HG02798 (cell line): ENCODE results near the gene METTL21C.

Experiments used
- ATAC-seq: cut with Tn5 transposase; IDR thresholded peaks from one replicate; pipeline ENCODE4 v1.9.1; 2021; ENCODE audit warnings: mild to moderate bottlenecking; ENCODE audit not compliant: unreplicated experiment, poor library complexity

The METTL21C gene

DNA sequence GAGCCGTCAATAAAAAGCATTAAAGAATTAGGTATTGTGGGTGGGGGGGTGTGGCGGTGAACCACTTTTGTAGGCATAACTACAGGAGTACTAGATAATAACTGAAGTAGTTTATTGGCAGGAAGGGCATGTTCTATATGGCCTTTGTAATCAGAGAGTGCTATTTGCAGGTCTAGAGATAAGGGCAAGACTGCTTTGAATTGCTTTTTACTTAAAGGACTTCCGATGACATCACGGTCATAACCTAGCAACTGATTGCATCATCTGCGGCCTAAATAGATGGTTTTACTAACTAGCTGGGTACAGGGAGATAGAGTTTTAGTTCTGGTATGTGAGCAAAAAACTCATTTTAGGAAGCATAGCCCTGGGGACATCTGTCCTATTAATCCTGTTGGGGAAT lies 24.7 kb downstream of the METTL21C start:
- no peak for ATAC-seq

DNA sequence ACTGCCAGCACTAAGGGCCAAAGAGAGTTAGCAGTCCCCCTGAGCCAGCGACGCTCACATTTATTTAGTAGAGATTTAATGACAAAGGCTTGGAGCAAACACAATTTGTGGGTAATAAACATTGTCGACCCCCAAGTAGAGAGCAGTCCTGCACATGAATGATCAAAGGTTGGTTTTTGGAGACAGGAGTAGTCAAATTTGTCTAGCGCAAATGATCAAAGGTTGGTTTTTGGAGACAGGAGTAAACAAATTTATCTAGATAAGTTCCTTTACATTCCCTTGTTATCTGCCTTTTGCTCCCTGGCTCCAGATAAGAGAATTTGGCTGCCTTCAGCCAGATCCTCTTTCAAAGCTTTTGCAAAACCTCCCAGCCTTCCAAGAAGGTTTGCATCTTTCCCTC lies 26.9 kb downstream of the METTL21C start:
- ATAC-seq: no peak

DNA sequence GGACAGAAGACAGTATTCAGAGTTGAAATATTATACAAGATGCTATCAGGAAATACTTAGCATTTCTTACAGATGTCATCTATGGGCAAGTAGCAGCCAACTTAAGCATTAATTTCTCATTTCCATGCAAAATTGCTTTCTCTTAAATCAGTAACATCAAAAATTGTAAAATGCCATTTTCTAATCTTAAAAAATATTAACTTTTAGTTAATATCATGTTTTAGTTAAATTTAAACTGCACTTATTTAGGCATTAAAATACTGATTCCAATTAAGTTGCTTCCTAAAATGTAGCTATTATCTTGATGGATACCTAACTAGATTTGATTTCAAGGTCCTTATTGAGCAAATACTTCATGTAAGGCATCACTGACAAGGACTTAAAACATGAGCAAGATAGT lies 27.8 kb downstream of the METTL21C start:
- ATAC-seq: no peak

GRCh38 chr13:102659168-102659713 lies 35.6 kb downstream of the METTL21C start:
- no peak for ATAC-seq

GRCh38 chr13:102658660-102659059 lies 36.2 kb downstream of the METTL21C start:
- no peak for ATAC-seq

DNA sequence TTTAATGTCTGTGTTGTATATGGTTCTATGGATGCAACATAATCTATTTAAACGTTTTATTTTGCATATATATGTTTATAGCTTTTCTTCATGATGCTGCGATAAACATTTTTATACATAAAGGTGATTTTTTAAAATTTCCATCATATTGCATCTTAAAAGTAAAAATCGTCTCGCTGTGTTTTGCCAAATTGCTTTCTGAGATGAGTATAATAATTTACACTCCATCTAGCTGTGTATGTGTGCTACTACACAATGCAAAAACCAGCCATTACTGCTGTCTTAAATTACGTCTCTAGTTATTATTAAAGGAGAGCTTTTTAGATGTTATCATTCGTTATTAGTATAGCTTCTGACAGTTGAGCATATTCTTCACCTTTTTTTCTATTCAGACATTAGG lies 37.2 kb downstream of the METTL21C start:
- no peak for ATAC-seq

- no peak for ATAC-seq
Measured at GRCh38 chr13:102654756-102655155, 40.1 kb downstream of the METTL21C start.

GRCh38 chr13:102651892-102652291 lies 43.0 kb downstream of the METTL21C start:
- ATAC-seq: no peak

- ATAC-seq: no peak
Measured at GRCh38 chr13:102651392-102651791, 43.5 kb downstream of the METTL21C start.

DNA sequence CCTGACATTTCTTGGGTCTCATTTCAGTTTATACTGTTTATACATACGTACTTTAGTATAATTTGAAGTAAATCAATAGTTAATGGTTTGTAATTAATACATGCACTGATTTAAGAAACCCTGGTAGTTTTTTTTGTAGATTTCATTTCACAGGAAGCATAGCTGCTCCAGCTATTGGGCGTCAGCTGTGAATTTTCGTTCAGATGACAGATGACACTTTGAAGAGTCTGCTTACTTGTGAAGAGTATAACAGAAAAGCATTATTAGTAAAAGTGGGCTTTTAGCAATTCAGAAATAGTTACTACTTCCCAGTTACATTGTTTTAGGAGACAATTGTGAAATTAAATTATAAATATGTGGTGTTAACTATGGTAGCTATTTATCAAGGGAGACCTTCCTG lies 44.4 kb downstream of the METTL21C start:
- no peak for ATAC-seq

- ATAC-seq: no peak
Measured at GRCh38 chr13:102648046-102648445, 46.8 kb downstream of the METTL21C start.

- no peak for ATAC-seq
Measured at GRCh38 chr13:102645701-102646100, 49.1 kb downstream of the METTL21C start.

- no peak for ATAC-seq
Measured at GRCh38 chr13:102643656-102644055, 51.2 kb downstream of the METTL21C start.

GRCh38 chr13:102642475-102642874 lies 52.4 kb downstream of the METTL21C start:
- ATAC-seq: no peak

- ATAC-seq: no peak
Measured at GRCh38 chr13:102642029-102642428, 52.8 kb downstream of the METTL21C start.

DNA sequence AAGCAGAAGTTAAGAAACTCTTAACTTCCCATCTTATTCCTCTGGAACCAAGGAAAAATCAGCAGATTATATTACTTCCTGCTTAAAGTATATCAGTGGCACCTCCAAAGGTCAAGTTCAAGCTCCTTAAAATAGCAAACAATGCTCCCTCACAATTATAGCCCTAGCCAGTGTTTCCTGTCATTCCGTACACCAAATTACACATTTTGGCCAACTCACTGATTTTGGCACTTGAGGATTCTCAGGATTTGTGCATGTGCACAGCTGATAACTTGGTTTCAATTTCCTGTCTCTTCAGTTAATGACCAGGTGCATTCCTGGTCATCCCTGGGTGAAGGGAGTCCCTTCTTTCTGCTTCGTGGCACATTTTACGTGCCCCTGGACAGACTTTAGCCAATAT lies 56.1 kb downstream of the METTL21C start:
- no peak for ATAC-seq
